CD4-positive, alpha-beta T cell treated with Interleukin-17A for 4 hours (primary cell): Measurements from ENCODE around the gene IL10RB.

Experiments
- DNase-seq: peaks from one replicate; pipeline ENCODE4 v3.0.0-alpha.2; 2020; ENCODE audit warnings: mixed read lengths

Gene IL10RB

GRCh38 chr21:33268393-33268736 is 2.2 kb downstream of the IL10RB start:
- DNase-seq = no peak

- DNase-seq = peak; percentile 71
Measured at GRCh38 chr21:33268737-33269441, 2.7 kb downstream of the IL10RB start.

GRCh38 chr21:33270986-33271385 is 4.8 kb downstream of the IL10RB start:
- no peak for DNase-seq

- no peak for DNase-seq
Measured at GRCh38 chr21:33273044-33273443, 6.9 kb downstream of the IL10RB start.

- no peak for DNase-seq
Measured at GRCh38 chr21:33278721-33279120, 12.6 kb downstream of the IL10RB start.

- no peak for DNase-seq
Measured at GRCh38 chr21:33279330-33279820, 13.2 kb downstream of the IL10RB start.

- no peak for DNase-seq
Measured at GRCh38 chr21:33281096-33281652, 15.0 kb downstream of the IL10RB start.

GRCh38 chr21:33283203-33283602 is 17.0 kb downstream of the IL10RB start:
- no peak for DNase-seq

GRCh38 chr21:33286076-33286475 is 19.9 kb downstream of the IL10RB start:
- no peak for DNase-seq

- no peak for DNase-seq
Measured at GRCh38 chr21:33286600-33287456, 20.7 kb downstream of the IL10RB start.

- no peak for DNase-seq
Measured at GRCh38 chr21:33289199-33289819, 23.1 kb downstream of the IL10RB start.

- DNase-seq = no peak
Measured at GRCh38 chr21:33290441-33290840, 24.3 kb downstream of the IL10RB start.

- DNase-seq = no peak
Measured at GRCh38 chr21:33291686-33292085, 25.5 kb downstream of the IL10RB start.

GRCh38 chr21:33292724-33293123 is 26.6 kb downstream of the IL10RB start:
- DNase-seq = no peak

GRCh38 chr21:33293136-33293535 is 27.0 kb downstream of the IL10RB start:
- no peak for DNase-seq

GRCh38 chr21:33293811-33294216 is 27.6 kb downstream of the IL10RB start:
- DNase-seq = peak; percentile 47

- no peak for DNase-seq
Measured at GRCh38 chr21:33296156-33296555, 30.0 kb downstream of the IL10RB start.

- peak; percentile 68 for DNase-seq
Measured at GRCh38 chr21:33299181-33299752, 33.1 kb downstream of the IL10RB start.

- no peak for DNase-seq
Measured at GRCh38 chr21:33300701-33301631, 34.8 kb downstream of the IL10RB start.

GRCh38 chr21:33301632-33302002 is 35.5 kb downstream of the IL10RB start:
- DNase-seq = no peak

- no peak for DNase-seq
Measured at GRCh38 chr21:33302055-33302454, 35.9 kb downstream of the IL10RB start.

GRCh38 chr21:33302796-33303195 is 36.6 kb downstream of the IL10RB start:
- DNase-seq = no peak
